GM12865 (cell line): ENCODE results near the gene LDLRAD4.
A peak's percentile ranks its signal among the peaks of the same experiment; 100 is the strongest.
"Not testable (repeated sequence)": the region's sequence is repeated elsewhere in the genome, so short reads cannot be mapped to it uniquely, and the experiment has no call there.

ENCODE experiments used
- DNase-seq: peaks from one replicate; pipeline ENCODE4 v3.0.0; 2010; ENCODE audit warnings: low read depth
- H3K4me3 ChIP-seq: 2 replicates; pipeline ENCODE4 v1.5.1; 2011; ENCODE audit warnings: mild to moderate bottlenecking, low read depth, low read length, control low read depth
- TF ChIP-seq, protein P1 (sequence below): IDR thresholded peaks from 2 replicates; pipeline ENCODE4 v1.5.1; 2011; ENCODE audit warnings: low read length, control low read depth, low read depth, inconsistent platforms; ENCODE audit not compliant: insufficient read depth; ENCODE audit errors: missing control alignments

Gene LDLRAD4

DNA sequence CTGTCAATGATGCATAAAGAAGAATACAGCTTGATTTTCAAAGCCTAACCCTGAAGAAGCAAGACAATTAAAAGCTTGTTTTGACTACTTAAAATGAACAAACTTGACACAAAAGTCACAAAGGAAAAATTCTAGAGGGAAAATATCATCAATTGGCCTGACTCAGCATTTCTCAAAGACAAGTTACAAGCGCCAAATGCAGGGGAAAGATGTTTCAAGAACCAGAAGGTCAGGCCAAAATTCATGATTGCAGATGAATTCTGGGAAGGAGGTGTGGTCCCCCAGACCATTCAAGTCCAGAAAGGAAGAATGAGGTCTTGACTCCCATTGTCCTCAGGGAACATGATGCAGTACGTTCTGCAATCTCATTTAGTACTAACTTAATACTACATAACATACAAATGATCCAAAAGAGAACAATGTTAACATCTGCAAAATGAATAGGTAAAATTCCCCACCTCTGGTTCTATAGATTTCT is 443.3 kb downstream of the LDLRAD4 start:
- DNase-seq: no peak
- no peak overlapping the region for H3K4me3 ChIP-seq
- TF ChIP-seq, protein P1, sequence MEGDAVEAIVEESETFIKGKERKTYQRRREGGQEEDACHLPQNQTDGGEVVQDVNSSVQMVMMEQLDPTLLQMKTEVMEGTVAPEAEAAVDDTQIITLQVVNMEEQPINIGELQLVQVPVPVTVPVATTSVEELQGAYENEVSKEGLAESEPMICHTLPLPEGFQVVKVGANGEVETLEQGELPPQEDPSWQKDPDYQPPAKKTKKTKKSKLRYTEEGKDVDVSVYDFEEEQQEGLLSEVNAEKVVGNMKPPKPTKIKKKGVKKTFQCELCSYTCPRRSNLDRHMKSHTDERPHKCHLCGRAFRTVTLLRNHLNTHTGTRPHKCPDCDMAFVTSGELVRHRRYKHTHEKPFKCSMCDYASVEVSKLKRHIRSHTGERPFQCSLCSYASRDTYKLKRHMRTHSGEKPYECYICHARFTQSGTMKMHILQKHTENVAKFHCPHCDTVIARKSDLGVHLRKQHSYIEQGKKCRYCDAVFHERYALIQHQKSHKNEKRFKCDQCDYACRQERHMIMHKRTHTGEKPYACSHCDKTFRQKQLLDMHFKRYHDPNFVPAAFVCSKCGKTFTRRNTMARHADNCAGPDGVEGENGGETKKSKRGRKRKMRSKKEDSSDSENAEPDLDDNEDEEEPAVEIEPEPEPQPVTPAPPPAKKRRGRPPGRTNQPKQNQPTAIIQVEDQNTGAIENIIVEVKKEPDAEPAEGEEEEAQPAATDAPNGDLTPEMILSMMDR: no peak

DNA sequence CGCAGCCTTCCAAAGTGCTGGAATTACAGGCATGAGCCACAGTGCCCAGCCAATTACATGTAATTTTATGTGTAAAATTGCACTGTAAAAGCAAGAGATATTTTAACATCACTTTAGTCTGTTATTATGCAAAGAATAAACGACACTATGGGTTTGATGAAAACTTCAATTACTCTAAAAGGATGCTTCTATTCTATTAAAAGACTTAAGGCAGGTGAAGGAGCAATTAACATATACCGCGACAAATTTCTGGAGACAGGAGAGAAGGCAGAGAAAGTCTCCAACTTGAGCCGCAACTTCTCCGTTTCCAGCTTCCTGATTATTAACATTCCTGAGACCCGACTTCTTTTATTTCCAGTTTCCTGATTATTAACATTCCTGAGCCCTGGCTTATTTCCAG is 454.1 kb downstream of the LDLRAD4 start:
- no peak for DNase-seq
- TF ChIP-seq, protein P1: no peak
- no peak overlapping the region for H3K4me3 ChIP-seq

DNA sequence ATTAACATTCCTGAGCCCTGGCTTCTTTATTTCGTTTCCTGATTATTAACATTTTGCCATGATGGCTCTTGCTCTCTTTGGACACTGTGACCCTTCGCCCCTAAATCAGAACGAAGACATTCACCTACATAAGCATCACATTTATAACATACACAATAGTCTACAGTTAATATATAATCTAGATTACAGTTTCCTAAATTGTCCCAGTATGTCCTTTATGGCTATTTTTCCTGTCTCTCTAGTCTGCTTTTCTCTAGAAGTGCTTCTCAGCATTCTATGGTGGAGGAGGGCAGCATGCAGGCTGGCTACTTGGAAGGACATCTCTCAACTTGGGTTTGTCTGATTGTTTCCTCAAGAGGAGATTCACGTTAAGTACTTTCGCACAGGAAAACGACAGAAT is 457.9 kb downstream of the LDLRAD4 start:
- no peak overlapping the region for H3K4me3 ChIP-seq
- DNase-seq: no peak
- TF ChIP-seq, protein P1: no peak

DNA sequence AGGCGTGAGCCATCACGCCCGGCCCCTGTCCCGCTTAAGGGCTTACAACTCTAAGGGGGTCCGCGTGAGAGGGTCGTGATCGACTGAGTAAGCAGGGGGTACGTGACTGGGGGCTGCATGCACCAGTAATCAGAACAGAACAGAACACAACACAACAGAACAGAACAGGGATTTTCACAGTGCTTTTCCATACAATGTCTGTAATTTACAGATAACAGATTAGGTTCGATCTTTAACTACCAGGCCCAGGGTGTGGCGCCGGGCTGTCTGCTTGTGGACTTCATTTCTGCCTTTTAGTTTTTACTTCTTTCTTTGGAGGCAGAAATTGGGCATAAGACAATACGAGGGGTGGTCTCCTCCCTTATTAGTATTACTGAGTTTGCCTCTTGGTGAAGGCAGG is 458.8 kb downstream of the LDLRAD4 start:
- not testable (repeated sequence) for H3K4me3 ChIP-seq, DNase-seq

- DNase-seq: peak; percentile 13
- TF ChIP-seq, protein P1: peak; percentile 21
- H3K4me3 ChIP-seq: no peak overlapping the region
Measured at GRCh38 chr18:13680612-13681011, 462.1 kb downstream of the LDLRAD4 start.

- DNase-seq: no peak
- H3K4me3 ChIP-seq: no peak overlapping the region
- TF ChIP-seq, protein P1: no peak
Measured at GRCh38 chr18:13681701-13682100, 463.1 kb downstream of the LDLRAD4 start.

GRCh38 chr18:13684546-13684945 is 466.0 kb downstream of the LDLRAD4 start:
- DNase-seq: no peak
- TF ChIP-seq, protein P1: no peak
- no peak overlapping the region for H3K4me3 ChIP-seq
